K562 (cell line): ENCODE measurements around the gene EPHB6. TPM values are rescaled to one million over a fixed set of nuclear protein-coding genes. Genes with fewer than 3 reads are reported as not detected.

Experiments used
- CBFA2T2 ChIP-seq: fragments of 450-650 bp; conservative IDR thresholded peaks from 2 replicates; pipeline ENCODE4 v1.6.1; 2017; ENCODE audit warnings: mild to moderate bottlenecking
- DNMT1 ChIP-seq: fragments of 450-650 bp; IDR thresholded peaks from 2 replicates; pipeline ENCODE4 v1.6.1; 2016; ENCODE audit warnings: antibody characterized with exemption, mild to moderate bottlenecking
- DPF2 ChIP-seq: fragments of 450-650 bp; IDR thresholded peaks from 2 replicates; pipeline ENCODE4 v1.6.1; 2016
- FOXK2 ChIP-seq, 2 experiments: fragments of 450-650 bp; IDR thresholded peaks in 1 of 2; conservative IDR thresholded peaks in 1 of 2; 2 replicates each; pipeline ENCODE4 v1.6.1; 2016; ENCODE audit warnings: low read depth in 2 of 2, mild to moderate bottlenecking in 1 of 2
- GABPB1 ChIP-seq: sonication (generic); formaldehyde crosslinking; IDR thresholded peaks from 2 replicates; pipeline ENCODE4 v1.8.0; 2022; ENCODE audit warnings: mild to moderate bottlenecking, missing genetic modification reagents
- GTF2E2 ChIP-seq: fragments of 200-800 bp; sonication (Bioruptor generic); IDR thresholded peaks from 2 replicates; pipeline ENCODE4 v1.6.1; 2016; ENCODE audit warnings: missing genetic modification characterization, missing compliant biosample characterization
- MEIS2 ChIP-seq: fragments of 450-650 bp; IDR thresholded peaks from 2 replicates; pipeline ENCODE4 v1.6.1; 2014; ENCODE audit warnings: mild to moderate bottlenecking; ENCODE audit not compliant: partially characterized antibody
- MTA2 ChIP-seq: fragments of 450-650 bp; IDR thresholded peaks from 2 replicates; pipeline ENCODE4 v1.6.1; 2016; ENCODE audit warnings: low read depth
- MTA3 ChIP-seq: fragments of 450-650 bp; formaldehyde crosslinking; IDR thresholded peaks from 2 replicates; pipeline ENCODE4 v1.6.1; 2017; ENCODE audit warnings: mild to moderate bottlenecking, borderline replicate concordance
- NR2C1 ChIP-seq, 2 experiments: fragments of 450-650 bp; IDR thresholded peaks; 2 replicates each; pipeline ENCODE4 v1.6.1; 2017; ENCODE audit warnings: mild to moderate bottlenecking in 2 of 2, antibody characterized with exemption in 1 of 2, inconsistent platforms in 1 of 2, missing compliant biosample characterization in 1 of 2, missing genetic modification characterization in 1 of 2
- PHF21A ChIP-seq: fragments of 450-650 bp; IDR thresholded peaks from 2 replicates; pipeline ENCODE4 v1.6.1; 2017; ENCODE audit warnings: low read depth, borderline replicate concordance
- TAF15 ChIP-seq: fragments of 200-400 bp; formaldehyde crosslinking; IDR thresholded peaks from 2 replicates; pipeline ENCODE4 v1.6.1; 2017; ENCODE audit warnings: mild to moderate bottlenecking, low read depth, low read length, moderate library complexity
- TAL1 ChIP-seq: fragments of 450-650 bp; IDR thresholded peaks from 2 replicates; pipeline ENCODE4 v1.6.1; 2016; ENCODE audit warnings: mild to moderate bottlenecking
- U2AF1 ChIP-seq: fragments of 200-400 bp; formaldehyde crosslinking; optimal IDR thresholded peaks from 2 replicates; pipeline ENCODE3; 2017; ENCODE audit warnings: mild to moderate bottlenecking, low read depth, low read length, moderate library complexity
- ZSCAN32 ChIP-seq: fragments of 450-650 bp; formaldehyde crosslinking; IDR thresholded peaks from 2 replicates; pipeline ENCODE4 v1.4.0; 2020; ENCODE audit warnings: mild to moderate bottlenecking, moderate library complexity
- polyA plus RNA-seq, 8 experiments: library from polyadenylated mRNA; depleted of rRNA in 4 of 8; stranded (reverse) in 5 of 8; unstranded in 3 of 8; fragments of >200 nt; fragmentation: Nextera tagmentation in 2 of 8; fragmentation: Illumina TruSeq in 1 of 8; extraction: Ambion mirVana in 2 of 8; extraction: Trizol in 1 of 8; gene quantifications; 2 replicates each; pipeline versions ENCODE4 v1.2.1 to v1.2.3, GENCODE V29; 2011 to 2014; ENCODE audit warnings: inconsistent platforms in 1 of 8, missing spikeins in 1 of 8
- total RNA-seq, 7 experiments: library from RNA; depleted of rRNA in 6 of 7; stranded (reverse); fragments of >200 nt in 6 of 7; fragmentation: Illumina TruSeq in 2 of 7; extraction: Trizol in 2 of 7; gene quantifications; 2 replicates each; pipeline versions ENCODE4 v1.2.1 to v1.2.3, GENCODE V29; 2011 to 2021; ENCODE audit warnings: low replicate concordance in 1 of 7
- TF ChIP-seq, protein P1 (sequence below): fragments of 450-650 bp; formaldehyde crosslinking; IDR thresholded peaks from 2 replicates; pipeline ENCODE4 v1.4.0; 2020; ENCODE audit warnings: mild to moderate bottlenecking, moderate library complexity
- TF ChIP-seq, protein P2 (sequence below): fragments of 450-650 bp; IDR thresholded peaks from one replicate; pipeline ENCODE4 v1.6.1; 2018; ENCODE audit warnings: mild to moderate bottlenecking, moderate library complexity; ENCODE audit not compliant: partially characterized antibody
- TF ChIP-seq, protein P3 (sequence below): fragments of 250-450 bp; sonication (Bioruptor Pico); IDR thresholded peaks from 2 replicates; pipeline ENCODE4 v1.4.0; 2020; ENCODE audit warnings: mild to moderate bottlenecking
- TF ChIP-seq, protein P4 (sequence below): sonication (generic); formaldehyde crosslinking; IDR thresholded peaks from 2 replicates; pipeline ENCODE4 v1.8.0; 2022; ENCODE audit warnings: missing genetic modification reagents, mild to moderate bottlenecking, borderline replicate concordance
- TF ChIP-seq, protein P5 (sequence below): fragments of 450-650 bp; IDR thresholded peaks from 2 replicates; pipeline ENCODE4 v1.7.1; 2018; ENCODE audit warnings: mild to moderate bottlenecking, low read depth; ENCODE audit not compliant: partially characterized antibody

EPHB6 gene
- total and polyA plus RNA-seq, 9 of the 15 experiments (the other 6 are each of a cell fraction or from before 2014, with no cell fraction given), result 1.4 to 123 (median 7.6) TPM

DNA sequence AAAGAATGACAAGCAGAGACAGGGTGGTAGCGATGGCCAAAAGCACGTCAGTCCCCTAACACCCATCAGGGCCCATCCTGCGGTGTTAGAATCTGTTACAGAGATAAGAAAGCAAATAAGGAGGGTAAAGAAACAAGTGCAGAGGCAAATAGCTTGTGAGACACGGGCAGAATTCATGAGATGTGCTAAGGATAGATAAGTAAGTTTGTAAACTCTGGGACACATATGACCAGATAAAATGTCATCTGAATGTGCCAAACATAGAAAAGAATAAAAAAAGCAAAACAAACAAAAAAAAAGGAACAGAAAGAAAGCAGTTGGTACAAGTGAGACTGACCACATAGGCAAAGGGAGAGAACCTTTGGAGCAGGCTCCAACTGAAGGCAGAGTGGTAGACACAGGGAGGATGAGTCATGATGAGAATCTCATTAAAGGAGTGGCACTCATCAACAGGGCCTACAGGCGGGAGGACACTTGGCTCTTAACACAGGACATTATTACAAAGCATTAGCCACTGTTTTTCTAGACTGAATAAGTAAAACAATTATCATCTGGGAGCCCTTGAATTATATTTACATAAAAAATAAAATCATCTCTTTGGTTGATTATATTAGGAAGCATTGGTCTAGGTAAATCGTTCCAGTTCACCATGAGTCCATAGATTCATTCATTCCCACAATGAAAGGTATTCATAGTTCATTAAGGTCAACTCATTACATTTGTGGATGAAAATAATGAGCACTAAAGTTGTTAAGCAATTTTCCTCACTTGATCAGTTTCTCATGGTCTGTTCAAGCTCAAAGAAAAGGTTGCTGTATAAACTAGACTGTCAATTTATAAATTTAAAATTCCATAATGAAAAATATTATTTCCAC lies 21.5 kb upstream of the EPHB6 start (continued):
- TF ChIP-seq, protein P1, sequence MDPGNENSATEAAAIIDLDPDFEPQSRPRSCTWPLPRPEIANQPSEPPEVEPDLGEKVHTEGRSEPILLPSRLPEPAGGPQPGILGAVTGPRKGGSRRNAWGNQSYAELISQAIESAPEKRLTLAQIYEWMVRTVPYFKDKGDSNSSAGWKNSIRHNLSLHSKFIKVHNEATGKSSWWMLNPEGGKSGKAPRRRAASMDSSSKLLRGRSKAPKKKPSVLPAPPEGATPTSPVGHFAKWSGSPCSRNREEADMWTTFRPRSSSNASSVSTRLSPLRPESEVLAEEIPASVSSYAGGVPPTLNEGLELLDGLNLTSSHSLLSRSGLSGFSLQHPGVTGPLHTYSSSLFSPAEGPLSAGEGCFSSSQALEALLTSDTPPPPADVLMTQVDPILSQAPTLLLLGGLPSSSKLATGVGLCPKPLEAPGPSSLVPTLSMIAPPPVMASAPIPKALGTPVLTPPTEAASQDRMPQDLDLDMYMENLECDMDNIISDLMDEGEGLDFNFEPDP (CRISPR knock-in tag), result no peak
- TF ChIP-seq CBFA2T2 (peak; percentile 69), NR2C1 (IDR thresholded peaks at IDR 0.05) (no peak), NR2C1 (tag; IDR thresholded peaks at IDR 0.05) (no peak), ZSCAN32 (CRISPR knock-in tag) (no peak), DNMT1 (no peak), FOXK2 (conservative IDR thresholded peaks at IDR 0.05 in 1 of 2, IDR thresholded peaks at IDR 0.05 in 1 of 2; ENCODE audit: low read depth in 2 of 2) (0 out of 4 replicates have a peak, but pooled peaks of 1 of the 2 experiments have one; percentile 23), DPF2 (peak; percentile 63; the same call in 1 of the 2 replicates), MEIS2 (no peak), TAF15 (no peak), PHF21A (no peak), GABPB1 (no peak), GTF2E2 (tag) (no peak), MTA2 (peak; percentile 61), TAL1 (peak; percentile 52), U2AF1 (no peak), MTA3 (no peak)
- TF ChIP-seq, protein P2, sequence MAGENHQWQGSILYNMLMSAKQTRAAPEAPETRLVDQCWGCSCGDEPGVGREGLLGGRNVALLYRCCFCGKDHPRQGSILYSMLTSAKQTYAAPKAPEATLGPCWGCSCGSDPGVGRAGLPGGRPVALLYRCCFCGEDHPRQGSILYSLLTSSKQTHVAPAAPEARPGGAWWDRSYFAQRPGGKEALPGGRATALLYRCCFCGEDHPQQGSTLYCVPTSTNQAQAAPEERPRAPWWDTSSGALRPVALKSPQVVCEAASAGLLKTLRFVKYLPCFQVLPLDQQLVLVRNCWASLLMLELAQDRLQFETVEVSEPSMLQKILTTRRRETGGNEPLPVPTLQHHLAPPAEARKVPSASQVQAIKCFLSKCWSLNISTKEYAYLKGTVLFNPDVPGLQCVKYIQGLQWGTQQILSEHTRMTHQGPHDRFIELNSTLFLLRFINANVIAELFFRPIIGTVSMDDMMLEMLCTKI, result no peak
- TF ChIP-seq, protein P3, sequence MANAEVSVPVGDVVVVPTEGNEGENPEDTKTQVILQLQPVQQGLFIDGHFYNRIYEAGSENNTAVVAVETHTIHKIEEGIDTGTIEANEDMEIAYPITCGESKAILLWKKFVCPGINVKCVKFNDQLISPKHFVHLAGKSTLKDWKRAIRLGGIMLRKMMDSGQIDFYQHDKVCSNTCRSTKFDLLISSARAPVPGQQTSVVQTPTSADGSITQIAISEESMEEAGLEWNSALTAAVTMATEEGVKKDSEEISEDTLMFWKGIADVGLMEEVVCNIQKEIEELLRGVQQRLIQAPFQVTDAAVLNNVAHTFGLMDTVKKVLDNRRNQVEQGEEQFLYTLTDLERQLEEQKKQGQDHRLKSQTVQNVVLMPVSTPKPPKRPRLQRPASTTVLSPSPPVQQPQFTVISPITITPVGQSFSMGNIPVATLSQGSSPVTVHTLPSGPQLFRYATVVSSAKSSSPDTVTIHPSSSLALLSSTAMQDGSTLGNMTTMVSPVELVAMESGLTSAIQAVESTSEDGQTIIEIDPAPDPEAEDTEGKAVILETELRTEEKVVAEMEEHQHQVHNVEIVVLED (CRISPR knock-in tag), result no peak
- TF ChIP-seq, protein P4, sequence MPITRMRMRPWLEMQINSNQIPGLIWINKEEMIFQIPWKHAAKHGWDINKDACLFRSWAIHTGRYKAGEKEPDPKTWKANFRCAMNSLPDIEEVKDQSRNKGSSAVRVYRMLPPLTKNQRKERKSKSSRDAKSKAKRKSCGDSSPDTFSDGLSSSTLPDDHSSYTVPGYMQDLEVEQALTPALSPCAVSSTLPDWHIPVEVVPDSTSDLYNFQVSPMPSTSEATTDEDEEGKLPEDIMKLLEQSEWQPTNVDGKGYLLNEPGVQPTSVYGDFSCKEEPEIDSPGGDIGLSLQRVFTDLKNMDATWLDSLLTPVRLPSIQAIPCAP (CRISPR knock-in tag), result no peak
- TF ChIP-seq, protein P5, sequence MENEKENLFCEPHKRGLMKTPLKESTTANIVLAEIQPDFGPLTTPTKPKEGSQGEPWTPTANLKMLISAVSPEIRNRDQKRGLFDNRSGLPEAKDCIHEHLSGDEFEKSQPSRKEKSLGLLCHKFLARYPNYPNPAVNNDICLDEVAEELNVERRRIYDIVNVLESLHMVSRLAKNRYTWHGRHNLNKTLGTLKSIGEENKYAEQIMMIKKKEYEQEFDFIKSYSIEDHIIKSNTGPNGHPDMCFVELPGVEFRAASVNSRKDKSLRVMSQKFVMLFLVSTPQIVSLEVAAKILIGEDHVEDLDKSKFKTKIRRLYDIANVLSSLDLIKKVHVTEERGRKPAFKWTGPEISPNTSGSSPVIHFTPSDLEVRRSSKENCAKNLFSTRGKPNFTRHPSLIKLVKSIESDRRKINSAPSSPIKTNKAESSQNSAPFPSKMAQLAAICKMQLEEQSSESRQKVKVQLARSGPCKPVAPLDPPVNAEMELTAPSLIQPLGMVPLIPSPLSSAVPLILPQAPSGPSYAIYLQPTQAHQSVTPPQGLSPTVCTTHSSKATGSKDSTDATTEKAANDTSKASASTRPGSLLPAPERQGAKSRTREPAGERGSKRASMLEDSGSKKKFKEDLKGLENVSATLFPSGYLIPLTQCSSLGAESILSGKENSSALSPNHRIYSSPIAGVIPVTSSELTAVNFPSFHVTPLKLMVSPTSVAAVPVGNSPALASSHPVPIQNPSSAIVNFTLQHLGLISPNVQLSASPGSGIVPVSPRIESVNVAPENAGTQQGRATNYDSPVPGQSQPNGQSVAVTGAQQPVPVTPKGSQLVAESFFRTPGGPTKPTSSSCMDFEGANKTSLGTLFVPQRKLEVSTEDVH, result no peak
